Gastroesophageal sphincter (tissue), 3 donors: ENCODE measurements around the gene SERTAD2.

Source experiments
- EP300 ChIP-seq: sonication (generic); formaldehyde crosslinking; IDR thresholded peaks from one replicate; pipeline ENCODE4 v1.6.1; 2017; ENCODE audit warnings: antibody characterized with exemption, mild to moderate bottlenecking
- POLR2AphosphoS5 ChIP-seq: sonication (generic); formaldehyde crosslinking; IDR thresholded peaks from one replicate; pipeline ENCODE4 v1.6.1; 2017; ENCODE audit warnings: antibody characterized with exemption
- TF ChIP-seq, protein P1 (sequence below), 4 experiments: fragments of 200-600 bp in 2 of 4; fragments of 450-650 bp in 2 of 4; sonication (generic) in 1 of 4; IDR thresholded peaks; one replicate each; pipeline ENCODE4 v1.5.1; 2017 to 2019; ENCODE audit warnings: antibody characterized with exemption in 4 of 4, mild to moderate bottlenecking in 2 of 4, moderate library complexity in 2 of 4

DNA sequence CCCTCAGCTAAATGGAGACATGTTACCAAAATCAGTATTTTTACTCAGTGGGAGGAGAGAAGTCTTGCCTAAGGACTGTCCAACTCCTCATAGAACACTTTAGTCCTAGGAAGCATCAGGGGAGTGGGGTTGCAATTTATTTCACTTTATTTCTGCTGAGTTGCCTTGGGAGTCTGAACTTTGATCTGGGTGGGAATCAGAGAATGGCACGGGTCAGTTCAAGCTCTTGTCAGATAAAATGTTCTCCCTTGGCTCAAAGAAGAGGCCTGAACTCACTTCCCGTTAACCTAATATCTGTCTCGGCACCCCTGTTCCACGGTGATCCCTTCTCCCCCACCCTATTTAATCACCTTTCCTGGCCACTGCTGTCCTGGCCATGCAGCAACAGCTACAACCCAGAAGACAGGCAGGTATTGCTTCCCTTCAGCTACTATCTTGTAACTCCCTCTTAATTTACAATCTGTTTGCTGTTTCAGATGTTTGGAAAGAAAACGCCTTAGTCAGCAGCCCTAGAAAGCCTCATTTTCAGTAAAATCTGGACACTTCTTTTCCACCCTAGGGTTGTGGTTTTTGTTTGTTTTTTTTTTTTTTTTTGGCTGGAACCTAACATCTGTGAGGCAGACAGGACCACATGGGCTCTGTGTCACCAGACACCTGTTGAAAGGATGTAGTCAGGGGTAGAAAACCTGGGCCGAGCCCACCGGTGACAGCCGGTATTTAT is 52.5 kb downstream of the SERTAD2 start:
- TF ChIP-seq, protein P1, sequence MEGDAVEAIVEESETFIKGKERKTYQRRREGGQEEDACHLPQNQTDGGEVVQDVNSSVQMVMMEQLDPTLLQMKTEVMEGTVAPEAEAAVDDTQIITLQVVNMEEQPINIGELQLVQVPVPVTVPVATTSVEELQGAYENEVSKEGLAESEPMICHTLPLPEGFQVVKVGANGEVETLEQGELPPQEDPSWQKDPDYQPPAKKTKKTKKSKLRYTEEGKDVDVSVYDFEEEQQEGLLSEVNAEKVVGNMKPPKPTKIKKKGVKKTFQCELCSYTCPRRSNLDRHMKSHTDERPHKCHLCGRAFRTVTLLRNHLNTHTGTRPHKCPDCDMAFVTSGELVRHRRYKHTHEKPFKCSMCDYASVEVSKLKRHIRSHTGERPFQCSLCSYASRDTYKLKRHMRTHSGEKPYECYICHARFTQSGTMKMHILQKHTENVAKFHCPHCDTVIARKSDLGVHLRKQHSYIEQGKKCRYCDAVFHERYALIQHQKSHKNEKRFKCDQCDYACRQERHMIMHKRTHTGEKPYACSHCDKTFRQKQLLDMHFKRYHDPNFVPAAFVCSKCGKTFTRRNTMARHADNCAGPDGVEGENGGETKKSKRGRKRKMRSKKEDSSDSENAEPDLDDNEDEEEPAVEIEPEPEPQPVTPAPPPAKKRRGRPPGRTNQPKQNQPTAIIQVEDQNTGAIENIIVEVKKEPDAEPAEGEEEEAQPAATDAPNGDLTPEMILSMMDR (IDR thresholded peaks at IDR 0.05) = no peak
- TF ChIP-seq POLR2AphosphoS5 = no peak
- no peak for TF ChIP-seq EP300
